HepG2 (cell line): Measurements from ENCODE around the gene HHIPL1. TPM values are rescaled to one million over a fixed set of nuclear protein-coding genes. Genes with fewer than 3 reads are reported as not detected.

Experiments
- AGO2 ChIP-seq: fragments of 200-400 bp; formaldehyde crosslinking; optimal IDR thresholded peaks from 2 replicates; pipeline ENCODE3; 2017; ENCODE audit warnings: mild to moderate bottlenecking, low read depth, low read length, moderate library complexity
- FLYWCH1 ChIP-seq: sonication (generic); formaldehyde crosslinking; IDR thresholded peaks from 2 replicates; pipeline ENCODE4 v1.8.1; 2023; ENCODE audit warnings: mild to moderate bottlenecking, missing genetic modification reagents
- HOXA3 ChIP-seq: sonication (generic); formaldehyde crosslinking; IDR thresholded peaks from 2 replicates; pipeline ENCODE4 v1.5.0; 2020; ENCODE audit warnings: missing genetic modification reagents
- KDM5B ChIP-seq: sonication (generic); formaldehyde crosslinking; IDR thresholded peaks from 2 replicates; pipeline ENCODE4 v1.4.0; 2020; ENCODE audit warnings: missing genetic modification reagents, mild to moderate bottlenecking, borderline replicate concordance
- KMT2A ChIP-seq: sonication (generic); formaldehyde crosslinking; IDR thresholded peaks from 2 replicates; pipeline ENCODE4 v1.4.0; 2020; ENCODE audit warnings: missing genetic modification reagents
- MTA1 ChIP-seq: sonication (generic); formaldehyde crosslinking; IDR thresholded peaks from 2 replicates; pipeline ENCODE4 v1.4.0; 2020; ENCODE audit warnings: missing genetic modification reagents, mild to moderate bottlenecking, borderline replicate concordance
- RARG ChIP-seq: sonication (generic); formaldehyde crosslinking; IDR thresholded peaks from 2 replicates; pipeline ENCODE4 v1.4.0; 2020; ENCODE audit warnings: low read depth, mild to moderate bottlenecking, missing genetic modification reagents
- SYNCRIP ChIP-seq: fragments of 200-400 bp; formaldehyde crosslinking; IDR thresholded peaks from 2 replicates; pipeline ENCODE4 v1.6.1; 2018; ENCODE audit warnings: mild to moderate bottlenecking, low read depth, low read length; ENCODE audit not compliant: insufficient read depth
- TMF1 ChIP-seq: sonication (generic); formaldehyde crosslinking; IDR thresholded peaks from 2 replicates; pipeline ENCODE4 v1.8.1; 2022; ENCODE audit warnings: low read depth, missing genetic modification reagents
- ZFY ChIP-seq: sonication (generic); formaldehyde crosslinking; IDR thresholded peaks from 2 replicates; pipeline ENCODE4 v1.4.0; 2020; ENCODE audit warnings: missing genetic modification reagents
- ZNF205 ChIP-seq: IDR thresholded peaks from 2 replicates; pipeline ENCODE4 v1.6.1; 2018; ENCODE audit warnings: missing biosample characterization, missing genetic modification reagents
- ZNF556 ChIP-seq: sonication (generic); formaldehyde crosslinking; IDR thresholded peaks from 2 replicates; pipeline ENCODE4 v1.4.0; 2020; ENCODE audit warnings: mild to moderate bottlenecking, missing genetic modification reagents, borderline replicate concordance
- polyA plus RNA-seq, 8 experiments: library from polyadenylated mRNA; depleted of rRNA in 3 of 8; stranded (reverse) in 7 of 8; unstranded in 1 of 8; fragments of >200 nt; fragmentation: Illumina TruSeq in 4 of 8; extraction: Trizol in 4 of 8; gene quantifications; 2 replicates each; pipeline versions ENCODE4 v1.2.1 to v1.2.3, GENCODE V29; 2011 to 2016; ENCODE audit warnings: low read depth in 4 of 8, missing spikeins in 1 of 8, mixed read lengths in 1 of 8; ENCODE audit not compliant: insufficient read depth in 1 of 8
- total RNA-seq, 5 experiments: library from RNA; depleted of rRNA; stranded (reverse); fragments of >200 nt; fragmentation: Illumina TruSeq; extraction: Trizol; gene quantifications; 2 replicates each; pipeline ENCODE4 v1.2.3, GENCODE V29; 2016; ENCODE audit warnings: low read depth in 1 of 5
- TF ChIP-seq, protein P1 (sequence below): sonication (generic); formaldehyde crosslinking; IDR thresholded peaks from 2 replicates; pipeline ENCODE4 v1.5.1; 2020; ENCODE audit warnings: mild to moderate bottlenecking, missing genetic modification reagents, borderline replicate concordance
- TF ChIP-seq, protein P2 (sequence below): sonication (generic); formaldehyde crosslinking; IDR thresholded peaks from 2 replicates; pipeline ENCODE4 v1.8.1; 2023; ENCODE audit warnings: mild to moderate bottlenecking, missing genetic modification reagents
- TF ChIP-seq, protein P3 (sequence below): sonication (generic); formaldehyde crosslinking; IDR thresholded peaks from 2 replicates; pipeline ENCODE4 v1.5.0; 2020; ENCODE audit warnings: mild to moderate bottlenecking, missing genetic modification reagents
- TF ChIP-seq, protein P4 (sequence below): fragments of 450-650 bp; IDR thresholded peaks from 2 replicates; pipeline ENCODE4 v1.6.1; 2017; ENCODE audit warnings: mild to moderate bottlenecking

HHIPL1 gene
- total and polyA plus RNA-seq, 2 of the 13 experiments (the other 11 are each of a cell fraction or from before 2014, with no cell fraction given), result not detected

DNA sequence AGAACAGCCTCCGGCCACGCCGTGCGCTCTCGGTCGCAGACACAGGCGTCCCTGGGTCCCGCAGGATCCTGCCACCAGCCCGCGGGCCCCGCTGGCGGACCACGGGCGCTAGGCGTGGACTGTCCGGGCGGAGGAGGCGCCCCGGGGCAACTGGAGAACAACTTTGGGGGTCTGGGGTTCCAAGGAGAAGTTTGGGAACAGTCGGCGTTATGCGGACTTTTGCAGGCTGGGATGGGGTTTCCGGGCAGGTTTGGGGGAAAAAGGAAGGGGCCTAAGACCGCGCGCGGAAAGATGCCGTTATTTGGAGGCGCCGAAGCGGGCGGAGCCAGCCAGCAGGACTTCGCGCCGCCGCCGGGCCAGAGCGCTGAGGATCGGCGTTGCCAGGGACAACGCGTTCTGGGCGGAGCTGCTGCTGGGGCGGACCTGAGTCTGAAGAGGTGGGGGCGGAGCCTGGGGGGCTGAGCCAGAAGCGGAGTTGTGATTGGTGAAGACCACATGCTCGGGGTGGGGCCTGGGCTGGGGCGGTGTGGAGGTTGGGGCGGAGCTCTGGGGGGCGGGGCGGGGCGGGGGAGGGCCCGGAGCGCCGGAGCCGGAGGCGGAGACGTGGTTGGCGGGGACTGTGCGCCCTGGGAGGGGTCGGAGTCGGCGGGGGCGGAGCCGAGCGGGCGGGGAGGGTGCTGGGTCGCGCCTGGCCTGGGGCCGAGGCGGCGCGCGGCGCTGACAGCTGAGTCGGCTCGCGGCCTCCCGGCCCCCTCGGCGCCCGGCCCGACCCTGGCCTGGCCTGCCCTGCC lies 38.9 kb downstream of the HHIPL1 start, which contains the start of gene CYP46A1 (continued):
- TF ChIP-seq TMF1, result 0 out of 2 replicates have a peak, but pooled peaks have one; percentile 20
- peak; percentile 39; the same call in 1 of the 2 replicates for TF ChIP-seq KDM5B (CRISPR knock-in tag)
- no peak for TF ChIP-seq SYNCRIP
- TF ChIP-seq ZNF205, result no peak
- TF ChIP-seq, protein P1, sequence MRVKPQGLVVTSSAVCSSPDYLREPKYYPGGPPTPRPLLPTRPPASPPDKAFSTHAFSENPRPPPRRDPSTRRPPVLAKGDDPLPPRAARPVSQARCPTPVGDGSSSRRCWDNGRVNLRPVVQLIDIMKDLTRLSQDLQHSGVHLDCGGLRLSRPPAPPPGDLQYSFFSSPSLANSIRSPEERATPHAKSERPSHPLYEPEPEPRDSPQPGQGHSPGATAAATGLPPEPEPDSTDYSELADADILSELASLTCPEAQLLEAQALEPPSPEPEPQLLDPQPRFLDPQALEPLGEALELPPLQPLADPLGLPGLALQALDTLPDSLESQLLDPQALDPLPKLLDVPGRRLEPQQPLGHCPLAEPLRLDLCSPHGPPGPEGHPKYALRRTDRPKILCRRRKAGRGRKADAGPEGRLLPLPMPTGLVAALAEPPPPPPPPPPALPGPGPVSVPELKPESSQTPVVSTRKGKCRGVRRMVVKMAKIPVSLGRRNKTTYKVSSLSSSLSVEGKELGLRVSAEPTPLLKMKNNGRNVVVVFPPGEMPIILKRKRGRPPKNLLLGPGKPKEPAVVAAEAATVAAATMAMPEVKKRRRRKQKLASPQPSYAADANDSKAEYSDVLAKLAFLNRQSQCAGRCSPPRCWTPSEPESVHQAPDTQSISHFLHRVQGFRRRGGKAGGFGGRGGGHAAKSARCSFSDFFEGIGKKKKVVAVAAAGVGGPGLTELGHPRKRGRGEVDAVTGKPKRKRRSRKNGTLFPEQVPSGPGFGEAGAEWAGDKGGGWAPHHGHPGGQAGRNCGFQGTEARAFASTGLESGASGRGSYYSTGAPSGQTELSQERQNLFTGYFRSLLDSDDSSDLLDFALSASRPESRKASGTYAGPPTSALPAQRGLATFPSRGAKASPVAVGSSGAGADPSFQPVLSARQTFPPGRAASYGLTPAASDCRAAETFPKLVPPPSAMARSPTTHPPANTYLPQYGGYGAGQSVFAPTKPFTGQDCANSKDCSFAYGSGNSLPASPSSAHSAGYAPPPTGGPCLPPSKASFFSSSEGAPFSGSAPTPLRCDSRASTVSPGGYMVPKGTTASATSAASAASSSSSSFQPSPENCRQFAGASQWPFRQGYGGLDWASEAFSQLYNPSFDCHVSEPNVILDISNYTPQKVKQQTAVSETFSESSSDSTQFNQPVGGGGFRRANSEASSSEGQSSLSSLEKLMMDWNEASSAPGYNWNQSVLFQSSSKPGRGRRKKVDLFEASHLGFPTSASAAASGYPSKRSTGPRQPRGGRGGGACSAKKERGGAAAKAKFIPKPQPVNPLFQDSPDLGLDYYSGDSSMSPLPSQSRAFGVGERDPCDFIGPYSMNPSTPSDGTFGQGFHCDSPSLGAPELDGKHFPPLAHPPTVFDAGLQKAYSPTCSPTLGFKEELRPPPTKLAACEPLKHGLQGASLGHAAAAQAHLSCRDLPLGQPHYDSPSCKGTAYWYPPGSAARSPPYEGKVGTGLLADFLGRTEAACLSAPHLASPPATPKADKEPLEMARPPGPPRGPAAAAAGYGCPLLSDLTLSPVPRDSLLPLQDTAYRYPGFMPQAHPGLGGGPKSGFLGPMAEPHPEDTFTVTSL (CRISPR knock-in tag), result no peak
- TF ChIP-seq KMT2A (CRISPR knock-in tag), result no peak
- no peak for TF ChIP-seq FLYWCH1 (CRISPR knock-in tag)
- TF ChIP-seq, protein P2, sequence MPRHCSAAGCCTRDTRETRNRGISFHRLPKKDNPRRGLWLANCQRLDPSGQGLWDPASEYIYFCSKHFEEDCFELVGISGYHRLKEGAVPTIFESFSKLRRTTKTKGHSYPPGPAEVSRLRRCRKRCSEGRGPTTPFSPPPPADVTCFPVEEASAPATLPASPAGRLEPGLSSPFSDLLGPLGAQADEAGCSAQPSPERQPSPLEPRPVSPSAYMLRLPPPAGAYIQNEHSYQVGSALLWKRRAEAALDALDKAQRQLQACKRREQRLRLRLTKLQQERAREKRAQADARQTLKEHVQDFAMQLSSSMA (CRISPR knock-in tag), result no peak
- TF ChIP-seq HOXA3 (CRISPR knock-in tag), result peak; percentile 64; the same call in 1 of the 2 replicates
- TF ChIP-seq, protein P3, sequence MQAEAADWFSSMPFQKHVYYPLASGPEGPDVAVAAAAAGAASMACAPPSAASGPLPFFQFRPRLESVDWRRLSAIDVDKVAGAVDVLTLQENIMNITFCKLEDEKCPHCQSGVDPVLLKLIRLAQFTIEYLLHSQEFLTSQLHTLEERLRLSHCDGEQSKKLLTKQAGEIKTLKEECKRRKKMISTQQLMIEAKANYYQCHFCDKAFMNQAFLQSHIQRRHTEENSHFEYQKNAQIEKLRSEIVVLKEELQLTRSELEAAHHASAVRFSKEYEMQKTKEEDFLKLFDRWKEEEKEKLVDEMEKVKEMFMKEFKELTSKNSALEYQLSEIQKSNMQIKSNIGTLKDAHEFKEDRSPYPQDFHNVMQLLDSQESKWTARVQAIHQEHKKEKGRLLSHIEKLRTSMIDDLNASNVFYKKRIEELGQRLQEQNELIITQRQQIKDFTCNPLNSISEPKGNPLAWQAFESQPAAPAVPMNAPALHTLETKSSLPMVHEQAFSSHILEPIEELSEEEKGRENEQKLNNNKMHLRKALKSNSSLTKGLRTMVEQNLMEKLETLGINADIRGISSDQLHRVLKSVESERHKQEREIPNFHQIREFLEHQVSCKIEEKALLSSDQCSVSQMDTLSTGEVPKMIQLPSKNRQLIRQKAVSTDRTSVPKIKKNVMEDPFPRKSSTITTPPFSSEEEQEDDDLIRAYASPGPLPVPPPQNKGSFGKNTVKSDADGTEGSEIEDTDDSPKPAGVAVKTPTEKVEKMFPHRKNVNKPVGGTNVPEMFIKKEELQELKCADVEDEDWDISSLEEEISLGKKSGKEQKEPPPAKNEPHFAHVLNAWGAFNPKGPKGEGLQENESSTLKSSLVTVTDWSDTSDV (CRISPR knock-in tag), result no peak
- no peak for TF ChIP-seq RARG
- TF ChIP-seq ZNF556 (CRISPR knock-in tag), result no peak; the same call in 1 of the 2 replicates
- TF ChIP-seq AGO2, result no peak
- TF ChIP-seq, protein P4, sequence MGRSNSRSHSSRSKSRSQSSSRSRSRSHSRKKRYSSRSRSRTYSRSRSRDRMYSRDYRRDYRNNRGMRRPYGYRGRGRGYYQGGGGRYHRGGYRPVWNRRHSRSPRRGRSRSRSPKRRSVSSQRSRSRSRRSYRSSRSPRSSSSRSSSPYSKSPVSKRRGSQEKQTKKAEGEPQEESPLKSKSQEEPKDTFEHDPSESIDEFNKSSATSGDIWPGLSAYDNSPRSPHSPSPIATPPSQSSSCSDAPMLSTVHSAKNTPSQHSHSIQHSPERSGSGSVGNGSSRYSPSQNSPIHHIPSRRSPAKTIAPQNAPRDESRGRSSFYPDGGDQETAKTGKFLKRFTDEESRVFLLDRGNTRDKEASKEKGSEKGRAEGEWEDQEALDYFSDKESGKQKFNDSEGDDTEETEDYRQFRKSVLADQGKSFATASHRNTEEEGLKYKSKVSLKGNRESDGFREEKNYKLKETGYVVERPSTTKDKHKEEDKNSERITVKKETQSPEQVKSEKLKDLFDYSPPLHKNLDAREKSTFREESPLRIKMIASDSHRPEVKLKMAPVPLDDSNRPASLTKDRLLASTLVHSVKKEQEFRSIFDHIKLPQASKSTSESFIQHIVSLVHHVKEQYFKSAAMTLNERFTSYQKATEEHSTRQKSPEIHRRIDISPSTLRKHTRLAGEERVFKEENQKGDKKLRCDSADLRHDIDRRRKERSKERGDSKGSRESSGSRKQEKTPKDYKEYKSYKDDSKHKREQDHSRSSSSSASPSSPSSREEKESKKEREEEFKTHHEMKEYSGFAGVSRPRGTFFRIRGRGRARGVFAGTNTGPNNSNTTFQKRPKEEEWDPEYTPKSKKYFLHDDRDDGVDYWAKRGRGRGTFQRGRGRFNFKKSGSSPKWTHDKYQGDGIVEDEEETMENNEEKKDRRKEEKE, result no peak
- peak; percentile 44; the same call in 1 of the 2 replicates for TF ChIP-seq MTA1 (CRISPR knock-in tag)
- peak; percentile 74 for TF ChIP-seq ZFY
